Prostate gland (tissue), 2 donors: ENCODE data around the gene COL13A1. TPM values are rescaled to one million over a fixed set of nuclear protein-coding genes. Genes with fewer than 3 reads are reported as not detected.

Source experiments
- DNase-seq: peaks from one replicate; pipeline ENCODE4 v3.0.0-alpha.2; 2019; ENCODE audit warnings: low spot score
- H3K27ac ChIP-seq, 2 donors: fragments of 200-600 bp; sonication (generic); 2 replicates each; pipeline ENCODE4 v1.5.1; 2017 to 2019
- H3K27me3 ChIP-seq: fragments of 200-600 bp; sonication (generic); replicated peaks from 2 replicates; pipeline ENCODE4 v1.5.1; 2019; ENCODE audit not compliant: insufficient read depth
- H3K36me3 ChIP-seq, 2 donors: fragments of 200-600 bp; sonication (generic); 1 replicate in 1 of 2; 2 replicates in 1 of 2; pipeline versions ENCODE4 v1.5.1 to v1.8.1; 2017 to 2019
- H3K4me1 ChIP-seq: fragments of 200-600 bp; sonication (generic); replicated peaks from 2 replicates; pipeline ENCODE4 v1.5.1; 2019
- H3K4me3 ChIP-seq, 2 donors: fragments of 200-600 bp; sonication (generic); 2 replicates each; pipeline ENCODE4 v1.5.1; 2017 to 2019
- H3K9me3 ChIP-seq: fragments of 200-600 bp; sonication (generic); 2 replicates; pipeline ENCODE4 v1.5.1; 2017
- CTCF ChIP-seq, 4 experiments: fragments of 200-600 bp in 2 of 4; fragments of 450-650 bp in 2 of 4; sonication (generic) in 2 of 4; IDR thresholded peaks; 1 replicate in 3 of 4; 2 replicates in 1 of 4; pipeline ENCODE4 v1.5.1; 2016 to 2019; ENCODE audit warnings: antibody characterized with exemption in 4 of 4, mild to moderate bottlenecking in 2 of 4, moderate library complexity in 2 of 4
- POLR2A ChIP-seq: fragments of 450-650 bp; IDR thresholded peaks from one replicate; pipeline ENCODE4 v1.6.1; 2016; ENCODE audit warnings: antibody characterized with exemption, mild to moderate bottlenecking
- POLR2AphosphoS5 ChIP-seq: sonication (generic); formaldehyde crosslinking; IDR thresholded peaks from one replicate; pipeline ENCODE4 v1.6.1; 2017; ENCODE audit warnings: antibody characterized with exemption
- WGBS: methylation state at CpG from one replicate; pipeline ENCODE4 v1.1.5; 2018; 5-methylcytosine and 5-hydroxymethylcytosine counted together
- intact Hi-C: fragments of 100-400 bp; cut with DNase I; formaldehyde crosslinking; loops from one replicate; pipeline ENCODE4 v1.14.2; 2022
- total RNA-seq, 2 donors: library from RNA; depleted of rRNA; stranded (reverse); fragments of >200 nt; gene quantifications; one replicate each; pipeline ENCODE4 v1.1.0, GENCODE V29; 2016

Gene COL13A1
- total RNA-seq, 2 donors from 2014 or later = 2.1 to 3.0 TPM

GRCh38 chr10:69938541-69938991 is 136.9 kb downstream of the COL13A1 start:
- no peak overlapping the region for H3K4me3 ChIP-seq
- H3K4me1 ChIP-seq = no peaks in the 10 kb centered on the region
- no peak for TF ChIP-seq POLR2A
- no peak for TF ChIP-seq CTCF (IDR thresholded peaks at IDR 0.05)
- TF ChIP-seq POLR2AphosphoS5 = no peak
- no peaks in the 10 kb centered on the region for H3K9me3 ChIP-seq
- no peaks in the 10 kb centered on the region for H3K27me3 ChIP-seq
- DNase-seq = no peak
- intact Hi-C loops = no loop called here
- H3K36me3 ChIP-seq = no peaks in the 10 kb centered on the region
- 57% methylated on average over 5 of the region's 5 CpGs for WGBS
- no peak overlapping the region for H3K27ac ChIP-seq

- 75% methylated on average over 3 of the region's 3 CpGs for WGBS
- Histone ChIP-seq H3K4me1 (no peaks in the 10 kb centered on the region), H3K9me3 (no peaks in the 10 kb centered on the region), H3K27me3 (no peaks in the 10 kb centered on the region), H3K36me3 (no peaks in the 10 kb centered on the region), H3K27ac (no peak overlapping the region), H3K4me3 (no peak overlapping the region)
- DNase-seq = no peak
- intact Hi-C loops = no loop called here
- no peak for TF ChIP-seq CTCF (IDR thresholded peaks at IDR 0.05)
- no peak for TF ChIP-seq POLR2AphosphoS5
- TF ChIP-seq POLR2A = no peak
These were observed 137.4 kb downstream of the COL13A1 start for GRCh38 chr10:69939061-69939460.

- no peaks in the 10 kb centered on the region for H3K27me3 ChIP-seq
- intact Hi-C loops = no loop called here
- TF ChIP-seq POLR2A (no peak), CTCF (IDR thresholded peaks at IDR 0.05) (no peak), POLR2AphosphoS5 (no peak)
- no peak for DNase-seq
- no peaks in the 10 kb centered on the region for H3K9me3 ChIP-seq
- WGBS = 88% methylated on average over 4 of the region's 4 CpGs
- no peaks in the 10 kb centered on the region for H3K4me1 ChIP-seq
- H3K4me3 ChIP-seq = no peak overlapping the region
- H3K27ac ChIP-seq = no peak overlapping the region
- H3K36me3 ChIP-seq = no peaks in the 10 kb centered on the region
These were observed 137.8 kb downstream of the COL13A1 start for GRCh38 chr10:69939481-69939880.

- no peaks in the 10 kb centered on the region for H3K36me3 ChIP-seq
- H3K9me3 ChIP-seq = no peaks in the 10 kb centered on the region
- DNase-seq = no peak
- H3K4me3 ChIP-seq = no peak overlapping the region
- H3K4me1 ChIP-seq = no peaks in the 10 kb centered on the region
- intact Hi-C loops = no loop called here
- no peaks in the 10 kb centered on the region for H3K27me3 ChIP-seq
- H3K27ac ChIP-seq = no peak overlapping the region
- 94% methylated on average over 11 of the region's 11 CpGs for WGBS
- TF ChIP-seq CTCF (IDR thresholded peaks at IDR 0.05) (no peak), POLR2A (no peak), POLR2AphosphoS5 (no peak)
These were observed 140.0 kb downstream of the COL13A1 start for GRCh38 chr10:69941730-69942129.

- TF ChIP-seq POLR2AphosphoS5 = no peak
- TF ChIP-seq POLR2A = no peak
- TF ChIP-seq CTCF (IDR thresholded peaks at IDR 0.05) = no peak
- H3K4me3 ChIP-seq = no peak overlapping the region
- no peaks in the 10 kb centered on the region for H3K9me3 ChIP-seq
- no peak overlapping the region for H3K27ac ChIP-seq
- no peak for DNase-seq
- no peaks in the 10 kb centered on the region for H3K4me1 ChIP-seq
- WGBS = 91% methylated on average over 19 of the region's 19 CpGs
- no peaks in the 10 kb centered on the region for H3K27me3 ChIP-seq
- H3K36me3 ChIP-seq = no peaks in the 10 kb centered on the region
- intact Hi-C loops = no loop called here
These were observed 141.7 kb downstream of the COL13A1 start for GRCh38 chr10:69943292-69943820.
